ENCODE data around the gene ATG5.

The ATG5 gene

GRCh38 chr6:106149472-106150069 lies 176.0 kb downstream of the ATG5 start:
- H3K27ac ChIP-seq: no peak overlapping the region
- intact Hi-C loops (cut with DNase I; ENCODE audit: low total_unique reads): no loop called here
- H3K4me1 ChIP-seq: no peaks in the 10 kb centered on the region

GRCh38 chr6:106147476-106147875 lies 178.1 kb downstream of the ATG5 start:
- H3K4me3 ChIP-seq: no peak overlapping the region
- H3K9me3 ChIP-seq: no peaks in the 10 kb centered on the region
- H3K4me1 ChIP-seq: no peaks in the 10 kb centered on the region
- no peaks in the 10 kb centered on the region for H3K27me3 ChIP-seq
- no peaks in the 10 kb centered on the region for H3K36me3 ChIP-seq
- TF ChIP-seq CTCF (IDR thresholded peaks at IDR 0.05): no peak
- intact Hi-C loops (cut with DNase I; ENCODE audit: low total_unique reads): no loop called here
- no peak overlapping the region for H3K27ac ChIP-seq
- DNase-seq: no peak

More at GRCh38 chr6:106149472-106150069, 176.0 kb downstream of the ATG5 start:
- no peak for TF ChIP-seq CTCF (IDR thresholded peaks at IDR 0.05)
- Histone ChIP-seq H3K9me3 (no peaks in the 10 kb centered on the region), H3K4me3 (no peak overlapping the region), H3K36me3 (no peaks in the 10 kb centered on the region), H3K27me3 (no peaks in the 10 kb centered on the region)
- no peak for DNase-seq

- Histone ChIP-seq H3K4me1 (no peaks in the 10 kb centered on the region), H3K36me3 (no peaks in the 10 kb centered on the region), H3K27ac (no peak overlapping the region), H3K4me3 (no peak overlapping the region), H3K27me3 (peaks cover 0 to 2% of the 10 kb centered on the region in 2 donors), H3K9me3 (no peaks in the 10 kb centered on the region)
- intact Hi-C loops (cut with DNase I; ENCODE audit: low total_unique reads): no loop called here
- TF ChIP-seq CTCF (IDR thresholded peaks at IDR 0.05): no peak
- no peak for DNase-seq
These were observed 178.7 kb downstream of the ATG5 start for GRCh38 chr6:106146852-106147351.

GRCh38 chr6:106145741-106146227 lies 179.8 kb downstream of the ATG5 start:
- Histone ChIP-seq H3K27me3 (peaks cover 0 to 6% of the 10 kb centered on the region in 2 donors), H3K27ac (no peak overlapping the region), H3K9me3 (no peaks in the 10 kb centered on the region), H3K4me3 (no peak overlapping the region), H3K4me1 (no peaks in the 10 kb centered on the region), H3K36me3 (no peaks in the 10 kb centered on the region)
- intact Hi-C loops (cut with DNase I; ENCODE audit: low total_unique reads): no loop called here
- TF ChIP-seq CTCF (IDR thresholded peaks at IDR 0.05): no peak
- DNase-seq: no peak

- Histone ChIP-seq H3K4me1 (no peaks in the 10 kb centered on the region), H3K36me3 (no peaks in the 10 kb centered on the region), H3K4me3 (no peak overlapping the region), H3K27ac (no peak overlapping the region), H3K27me3 (peaks cover 0 to 6% of the 10 kb centered on the region in 2 donors), H3K9me3 (no peaks in the 10 kb centered on the region)
- TF ChIP-seq CTCF (IDR thresholded peaks at IDR 0.05): no peak
- DNase-seq: no peak
- intact Hi-C loops (cut with DNase I; ENCODE audit: low total_unique reads): no loop called here
These were observed 180.4 kb downstream of the ATG5 start for GRCh38 chr6:106145144-106145543.
